ENCODE data around the gene A3GALT2.

The A3GALT2 gene

GRCh38 chr1:33332357-33332789 lies 11.5 kb upstream of the A3GALT2 start:
- peak; percentile 73 for DNase-seq (ENCODE audit: low read depth)

- no peak for DNase-seq (ENCODE audit: low read depth)
These were observed 10.8 kb upstream of the A3GALT2 start for GRCh38 chr1:33331444-33332356.

GRCh38 chr1:33330906-33331305 lies 10.0 kb upstream of the A3GALT2 start:
- no peak for DNase-seq (ENCODE audit: low read depth)

GRCh38 chr1:33330361-33330890 lies 9.5 kb upstream of the A3GALT2 start:
- no peak for DNase-seq (ENCODE audit: low read depth)

GRCh38 chr1:33329600-33330305 lies 8.9 kb upstream of the A3GALT2 start:
- no peak for DNase-seq (ENCODE audit: low read depth)

- DNase-seq (ENCODE audit: low read depth): no peak
These were observed 7.9 kb upstream of the A3GALT2 start for GRCh38 chr1:33328817-33329216.

- DNase-seq (ENCODE audit: low read depth): peak; percentile 87
These were observed 6.9 kb upstream of the A3GALT2 start for GRCh38 chr1:33327587-33328325.

GRCh38 chr1:33326785-33327184 lies 5.9 kb upstream of the A3GALT2 start:
- DNase-seq (ENCODE audit: low read depth): no peak

GRCh38 chr1:33324677-33325575 lies 4.0 kb upstream of the A3GALT2 start:
- DNase-seq (ENCODE audit: low read depth): no peak

- DNase-seq (ENCODE audit: low read depth): no peak
These were observed 3.0 kb upstream of the A3GALT2 start for GRCh38 chr1:33323663-33324477.

- DNase-seq (ENCODE audit: low read depth): no peak
These were observed 2.1 kb upstream of the A3GALT2 start for GRCh38 chr1:33322870-33323585.

- DNase-seq (ENCODE audit: low read depth): no peak
These were observed 1.2 kb upstream of the A3GALT2 start for GRCh38 chr1:33322109-33322508.

- DNase-seq (ENCODE audit: low read depth): no peak
These were observed 280 bp upstream of the A3GALT2 start for GRCh38 chr1:33321178-33321577.

GRCh38 chr1:33319949-33320618 lies 814 bp downstream of the A3GALT2 start:
- no peak for DNase-seq (ENCODE audit: low read depth)

- no peak for DNase-seq (ENCODE audit: low read depth)
These were observed 1.5 kb downstream of the A3GALT2 start for GRCh38 chr1:33319186-33319948.

GRCh38 chr1:33317946-33318345 lies 3.0 kb downstream of the A3GALT2 start:
- no peak for DNase-seq (ENCODE audit: low read depth)

GRCh38 chr1:33317354-33317753 lies 3.5 kb downstream of the A3GALT2 start:
- no peak for DNase-seq (ENCODE audit: low read depth)

GRCh38 chr1:33316601-33317000 lies 4.3 kb downstream of the A3GALT2 start:
- no peak for DNase-seq (ENCODE audit: low read depth)
